ENCODE data around the gene CLNK.

GRCh38 chr4:10703766-10704429 lies 19.3 kb upstream of the CLNK start:
- no peak for TF ChIP-seq CTCF (IDR thresholded peaks at IDR 0.05; ENCODE audit: poor library complexity)
- TF ChIP-seq EZH2 (IDR thresholded peaks at IDR 0.05; ENCODE audit: borderline replicate concordance) = no peak
